AG09319 (cell line): ENCODE measurements around the gene DST.
A peak's percentile ranks its signal among the peaks of the same experiment; 100 is the strongest.

Experiments
- DNase-seq: peaks from one replicate; pipeline ENCODE4 v3.0.0-alpha.2; 2010; ENCODE audit warnings: low read depth; ENCODE audit errors: extremely low read depth
- CTCF ChIP-seq: IDR thresholded peaks from 2 replicates; pipeline ENCODE4 v1.5.1; 2011; ENCODE audit warnings: low read depth, mild to moderate bottlenecking, inconsistent platforms, low read length, moderate library complexity

DST gene

GRCh38 chr6:56535626-56536025 is 107.1 kb downstream of the DST start:
- no peak for TF ChIP-seq CTCF
- no peak for DNase-seq

GRCh38 chr6:56534680-56535419 is 107.8 kb downstream of the DST start:
- no peak for DNase-seq
- no peak for TF ChIP-seq CTCF

GRCh38 chr6:56532766-56533551 is 109.7 kb downstream of the DST start:
- DNase-seq = no peak
- no peak for TF ChIP-seq CTCF

GRCh38 chr6:56531839-56532595 is 110.7 kb downstream of the DST start:
- no peak for TF ChIP-seq CTCF

GRCh38 chr6:56529594-56530191 is 113.0 kb downstream of the DST start:
- TF ChIP-seq CTCF = no peak
- no peak for DNase-seq

More at GRCh38 chr6:56531839-56532595, 110.7 kb downstream of the DST start:
- no peak for DNase-seq

GRCh38 chr6:56528412-56528841 is 114.3 kb downstream of the DST start:
- DNase-seq = peak; percentile 49
- TF ChIP-seq CTCF = no peak
